Hindlimb muscle (tissue), 1 donor: Measurements from ENCODE around the gene ANKRD44. TPM values are rescaled to one million over a fixed set of nuclear protein-coding genes. Genes with fewer than 3 reads are reported as not detected.

Experiments
- DNase-seq: peaks from one replicate; pipeline ENCODE4 v3.0.0-alpha.2; 2013
- polyA plus RNA-seq: library from polyadenylated mRNA; unstranded; fragments of 120-200 nt; gene quantifications from one replicate; pipeline ENCODE4 v1.2.1, GENCODE V29; 2013; ENCODE audit not compliant: insufficient read length

Gene ANKRD44
- polyA plus RNA-seq, 1 donor = 20.7 TPM

DNA sequence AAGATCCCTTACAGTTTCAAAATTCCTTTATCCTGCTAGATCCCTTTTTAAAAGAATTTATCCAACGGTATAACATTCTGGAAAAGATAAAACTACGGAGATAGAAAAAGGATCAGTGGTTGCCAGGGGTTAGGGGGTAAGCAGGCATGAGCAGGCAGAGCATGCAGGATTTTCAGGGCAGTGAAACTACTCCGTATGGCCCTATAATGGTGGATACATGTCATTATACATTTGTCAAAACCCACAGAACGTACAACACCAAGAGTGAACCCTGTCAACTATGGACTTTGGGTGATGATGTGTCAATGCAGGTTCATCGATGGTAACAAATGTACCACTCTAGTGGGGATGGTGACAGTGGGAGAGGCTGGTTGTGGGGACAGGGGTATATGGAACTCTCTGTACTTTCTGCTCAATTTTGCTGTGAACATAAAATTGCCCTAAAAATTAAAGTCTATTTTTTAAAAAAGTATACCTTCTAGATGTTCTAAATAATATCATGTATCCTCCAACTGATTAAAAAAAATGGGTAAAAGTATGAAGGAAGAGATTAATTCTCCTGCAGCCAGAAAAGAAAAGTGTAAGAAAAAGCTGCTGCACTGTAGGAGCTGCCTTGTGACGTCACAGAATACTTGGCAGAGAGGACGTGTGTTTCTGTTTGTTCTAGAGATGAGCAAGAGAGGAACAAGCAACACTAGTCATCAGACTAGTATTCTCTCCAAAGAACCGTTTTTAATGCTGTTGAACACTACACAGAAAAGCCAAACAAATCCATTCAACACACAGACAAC is 23.6 kb downstream of the ANKRD44 start:
- DNase-seq = no peak

DNA sequence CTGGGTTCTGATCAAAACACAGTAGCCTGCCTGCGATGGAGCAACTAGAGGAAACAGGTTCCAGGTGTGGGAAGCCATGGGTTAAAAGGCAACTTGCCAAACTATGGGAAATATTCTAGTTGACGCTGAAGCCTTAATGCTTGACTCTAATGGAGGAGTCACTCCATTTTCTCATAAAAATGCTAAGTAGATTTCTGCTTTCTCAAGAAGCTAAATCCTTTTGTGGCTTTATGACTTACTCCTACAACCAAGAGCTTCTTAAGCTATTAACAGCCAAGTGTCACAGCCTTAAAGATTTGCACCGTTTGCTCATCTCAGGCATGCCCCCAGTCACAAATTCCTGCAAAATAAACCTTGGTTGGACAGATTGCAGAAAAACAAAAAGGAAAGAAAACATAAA is 25.2 kb downstream of the ANKRD44 start:
- no peak for DNase-seq

DNA sequence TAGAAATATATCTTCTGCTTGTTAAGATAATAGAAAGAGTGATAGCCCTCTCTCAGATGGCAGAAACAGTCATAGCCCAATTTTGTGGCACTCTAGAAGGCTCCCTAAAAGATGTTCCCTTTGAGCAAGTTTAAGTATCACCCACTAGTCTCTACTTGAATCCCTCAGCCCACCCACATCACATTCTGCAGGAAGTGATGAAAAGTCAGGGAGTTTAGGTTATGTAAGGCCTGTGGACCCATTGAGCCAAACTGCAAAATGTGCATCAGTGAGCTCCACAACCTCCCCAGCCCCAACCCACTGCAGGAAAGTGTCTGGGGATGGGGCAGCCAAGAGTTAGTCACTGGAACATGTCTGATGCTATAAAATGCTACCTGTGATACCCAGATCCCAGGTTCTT is 25.6 kb downstream of the ANKRD44 start:
- no peak for DNase-seq

DNA sequence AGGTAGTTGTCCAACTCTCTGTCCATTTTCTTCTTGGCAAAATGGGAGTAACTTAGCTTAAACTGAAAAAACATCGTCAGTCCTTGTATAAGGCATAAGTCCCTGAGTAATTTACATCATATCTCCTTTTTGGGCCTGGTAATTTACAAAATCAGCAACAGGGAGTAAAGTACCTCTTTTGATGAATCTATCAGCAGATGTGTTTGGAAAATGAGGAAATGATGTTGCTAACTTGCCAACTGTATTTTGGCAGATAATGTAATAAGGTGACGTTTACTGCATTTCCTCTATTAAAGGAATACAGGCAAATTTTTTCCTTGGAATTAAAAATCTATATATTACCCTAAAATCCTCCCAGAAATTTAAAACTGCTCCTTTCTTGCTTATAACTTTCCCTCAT is 29.2 kb downstream of the ANKRD44 start:
- DNase-seq = no peak

GRCh38 chr2:197280015-197280702 is 30.4 kb downstream of the ANKRD44 start:
- no peak for DNase-seq

- DNase-seq = peak; percentile 42
Measured at GRCh38 chr2:197278799-197279763, 31.5 kb downstream of the ANKRD44 start.

- no peak for DNase-seq
Measured at GRCh38 chr2:197277794-197278193, 32.8 kb downstream of the ANKRD44 start.

DNA sequence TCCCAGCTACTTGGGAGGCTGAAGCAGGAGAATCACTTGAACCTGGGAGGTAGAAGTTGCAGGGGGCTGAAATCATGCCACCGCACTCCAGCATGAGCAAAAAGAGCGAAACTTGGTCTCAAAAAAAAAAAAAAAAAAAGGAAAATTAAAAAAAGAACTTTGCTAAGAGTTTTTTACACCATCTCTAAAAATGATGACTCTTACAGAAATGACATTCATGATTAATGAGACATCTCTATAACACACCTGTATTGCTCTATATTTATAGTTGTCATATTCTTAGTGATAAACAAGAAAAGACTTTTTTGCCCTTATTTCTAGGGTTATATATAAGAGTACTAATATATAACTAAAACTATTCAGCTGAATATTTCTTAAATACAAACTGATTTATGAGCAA is 34.4 kb downstream of the ANKRD44 start:
- DNase-seq = no peak

DNA sequence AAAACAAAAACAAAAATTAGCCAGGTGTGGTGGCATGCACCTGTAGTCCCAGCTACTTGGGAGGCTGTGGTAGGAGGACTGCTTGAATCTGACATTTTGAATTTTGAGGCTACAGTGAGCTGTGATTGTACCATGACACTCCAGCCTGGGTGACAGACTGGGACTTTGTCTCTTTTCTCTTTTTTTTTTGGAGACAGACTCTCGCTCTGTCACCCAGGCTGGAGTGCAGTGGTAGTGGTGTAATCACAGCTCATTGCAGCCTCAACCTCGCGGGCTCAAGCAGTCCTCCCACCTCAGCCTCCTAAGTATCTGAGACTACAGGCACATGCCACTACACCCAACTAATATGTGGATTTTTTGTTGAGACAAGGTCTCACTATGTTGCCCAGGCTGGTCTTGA is 35.6 kb downstream of the ANKRD44 start:
- DNase-seq = no peak

- DNase-seq = no peak
Measured at GRCh38 chr2:197274349-197274748, 36.2 kb downstream of the ANKRD44 start.

GRCh38 chr2:197273485-197273884 is 37.1 kb downstream of the ANKRD44 start:
- DNase-seq = no peak

DNA sequence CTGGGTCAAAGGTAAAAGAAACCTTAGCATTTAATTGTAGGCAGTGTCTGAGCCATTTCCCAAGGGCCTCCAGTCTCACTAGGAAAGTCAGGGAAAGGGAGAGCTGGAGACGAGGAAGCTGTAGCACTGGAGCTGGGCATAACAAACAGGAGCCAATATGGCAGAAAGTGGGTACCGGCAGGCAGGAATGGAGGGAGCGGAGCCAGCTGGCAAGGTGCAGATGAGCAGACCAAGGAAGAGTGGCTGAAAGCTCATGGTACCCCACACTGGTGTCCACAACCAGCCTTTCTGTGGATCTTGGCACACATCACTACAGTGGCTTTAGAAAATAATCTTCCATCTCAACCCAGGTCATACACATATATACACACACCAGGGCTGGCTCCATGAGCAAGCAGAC is 40.0 kb downstream of the ANKRD44 start:
- no peak for DNase-seq

GRCh38 chr2:197269815-197270214 is 40.8 kb downstream of the ANKRD44 start:
- no peak for DNase-seq

DNA sequence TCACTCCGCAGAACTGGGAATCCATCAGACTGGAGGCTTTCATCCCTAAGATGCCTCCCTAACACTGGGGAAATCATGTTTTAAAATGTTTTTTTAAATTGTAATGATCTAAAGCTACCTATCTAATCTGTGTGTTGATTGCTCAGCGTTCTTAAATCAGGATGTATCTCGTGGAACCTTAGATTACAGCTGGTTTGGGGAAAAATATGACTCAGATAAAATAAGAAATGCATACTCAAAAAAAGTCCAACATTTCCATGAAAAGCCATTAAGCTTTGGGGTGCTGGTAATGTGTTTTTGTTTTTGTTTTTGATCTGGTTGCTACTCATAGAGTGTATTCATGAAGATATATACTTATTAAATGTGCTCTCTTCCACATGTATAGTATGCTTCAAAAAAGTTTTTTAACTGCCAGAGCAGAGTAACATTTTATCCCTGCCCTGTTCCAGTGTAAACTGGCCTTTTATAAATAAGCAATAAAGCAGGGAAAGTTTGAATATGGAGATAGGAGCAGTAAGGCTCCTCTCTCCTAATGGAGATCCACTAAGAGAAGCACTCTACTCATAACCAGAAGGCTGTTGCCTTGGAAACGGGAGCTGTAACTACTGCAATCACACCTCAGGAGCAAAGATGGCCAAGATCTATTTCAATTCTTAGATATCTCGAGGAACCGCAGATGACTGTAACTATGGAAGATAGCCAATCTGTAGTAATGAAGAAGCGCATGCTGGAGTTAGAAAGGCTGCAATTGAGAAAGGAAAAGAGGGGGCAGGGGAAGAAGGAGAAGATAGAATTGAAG is 41.6 kb downstream of the ANKRD44 start:
- no peak for DNase-seq

DNA sequence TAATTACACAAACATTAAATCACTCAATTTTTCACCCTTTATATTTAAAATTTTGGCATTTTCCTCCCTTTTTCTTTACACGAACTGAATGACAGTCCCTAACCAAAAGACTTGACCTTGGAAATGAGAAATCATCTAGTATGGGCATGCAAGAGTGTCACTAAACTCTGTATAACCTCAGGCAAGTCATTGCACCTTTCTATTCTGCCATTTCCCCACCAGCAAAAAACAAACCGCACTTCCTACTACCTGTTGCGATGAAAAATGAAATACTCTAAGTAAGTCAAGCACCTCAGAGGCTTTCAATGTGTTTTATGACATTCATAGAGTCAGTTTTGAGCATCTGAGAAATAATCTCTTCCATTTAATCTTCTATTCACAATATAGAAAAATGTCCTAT is 44.1 kb downstream of the ANKRD44 start:
- no peak for DNase-seq

DNA sequence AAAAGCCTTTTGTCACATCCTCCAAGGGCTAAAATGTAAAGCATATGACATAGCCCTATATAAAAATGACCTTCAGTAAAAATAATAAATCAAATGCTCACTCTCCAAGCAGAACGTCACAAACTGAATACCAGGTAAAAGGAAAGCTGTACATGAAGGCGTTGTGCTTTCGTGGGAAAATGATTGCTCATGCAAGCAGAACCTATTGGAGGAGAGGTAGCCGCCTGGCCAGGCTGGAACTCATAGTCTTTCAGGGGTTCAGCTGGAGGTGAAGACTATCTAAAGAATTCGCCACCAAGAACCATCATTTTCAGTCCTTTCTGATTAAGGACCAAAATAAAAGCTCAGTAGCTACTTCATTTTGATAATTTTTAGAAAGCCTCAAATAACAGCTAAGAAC is 44.7 kb downstream of the ANKRD44 start:
- no peak for DNase-seq

DNA sequence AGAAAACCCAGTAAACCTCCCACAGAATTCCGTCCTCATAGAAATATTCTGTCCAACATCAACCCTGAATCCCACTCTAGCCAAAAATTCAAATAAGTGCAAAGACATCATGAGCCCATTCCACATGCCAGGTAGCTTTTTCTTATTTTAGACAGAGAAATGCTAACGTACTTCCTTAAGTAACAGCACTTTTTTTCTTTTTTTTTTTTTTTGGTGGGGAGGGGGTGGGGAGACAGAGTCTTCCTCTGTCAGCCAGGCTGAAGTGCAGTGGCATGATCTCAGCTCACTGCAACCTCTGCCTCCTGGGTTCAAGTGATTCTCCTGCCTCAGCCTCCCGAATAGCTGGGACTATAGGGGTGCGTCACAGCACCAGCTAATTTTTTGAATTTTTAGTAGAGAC is 45.5 kb downstream of the ANKRD44 start:
- DNase-seq = no peak

DNA sequence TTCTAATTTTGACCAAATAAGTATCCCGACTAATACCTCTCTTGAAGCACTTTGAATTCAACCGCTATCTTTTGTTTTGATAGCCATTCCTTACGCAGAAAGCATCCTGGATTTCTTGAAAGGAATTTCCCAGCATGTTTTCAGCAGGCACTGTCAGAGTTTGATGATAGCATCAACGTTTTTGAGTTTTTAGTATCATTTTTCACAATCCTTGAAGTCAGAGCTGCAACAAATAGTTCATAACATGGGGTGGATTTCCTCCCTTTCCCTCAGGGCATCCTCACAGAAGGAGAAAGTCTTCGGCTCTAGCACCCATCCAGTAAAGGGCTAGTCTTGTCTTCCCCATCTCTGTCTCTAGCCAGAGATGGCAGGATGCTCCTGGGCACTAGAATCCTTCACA is 46.2 kb downstream of the ANKRD44 start:
- DNase-seq = no peak

GRCh38 chr2:197263077-197263476 is 47.5 kb downstream of the ANKRD44 start:
- no peak for DNase-seq

DNA sequence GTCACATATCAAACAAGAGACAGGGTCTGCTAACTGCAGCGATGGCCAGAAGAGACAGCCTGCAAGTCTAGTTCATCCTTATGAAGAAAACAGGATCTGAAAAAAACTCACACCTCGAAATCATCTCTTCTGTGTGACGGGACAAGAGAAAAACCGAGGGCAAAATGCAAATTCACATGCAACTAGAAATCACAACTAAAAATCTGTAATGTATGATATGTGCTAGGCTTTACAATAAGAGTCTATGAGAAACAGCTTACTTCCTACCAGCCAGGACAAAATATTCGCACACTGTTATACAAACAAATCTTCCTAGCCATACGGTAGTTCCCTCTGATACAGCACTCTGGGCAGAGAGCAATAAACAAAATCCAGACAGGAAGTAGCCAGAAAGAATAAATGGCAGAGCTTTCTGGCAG is 48.8 kb downstream of the ANKRD44 start:
- DNase-seq = no peak

GRCh38 chr2:197259470-197259999 is 51.0 kb downstream of the ANKRD44 start:
- no peak for DNase-seq

- no peak for DNase-seq
Measured at GRCh38 chr2:197258580-197258979, 52.0 kb downstream of the ANKRD44 start.
